Hepatocyte (in vitro differentiated cells): ENCODE results near the gene COL19A1.

Experiments
- EZH2phosphoT487 ChIP-seq: fragments of 200-600 bp; sonication (generic); IDR thresholded peaks from one replicate; pipeline ENCODE4 v1.6.1; 2018; ENCODE audit warnings: antibody characterized with exemption, mild to moderate bottlenecking, low read depth, moderate library complexity; ENCODE audit not compliant: unreplicated experiment, severe bottlenecking
- TF ChIP-seq, protein P1 (sequence below): fragments of 200-600 bp; sonication (generic); IDR thresholded peaks from 2 replicates; pipeline ENCODE4 v1.5.1; 2016; ENCODE audit warnings: antibody characterized with exemption, mild to moderate bottlenecking; ENCODE audit not compliant: poor library complexity

DNA sequence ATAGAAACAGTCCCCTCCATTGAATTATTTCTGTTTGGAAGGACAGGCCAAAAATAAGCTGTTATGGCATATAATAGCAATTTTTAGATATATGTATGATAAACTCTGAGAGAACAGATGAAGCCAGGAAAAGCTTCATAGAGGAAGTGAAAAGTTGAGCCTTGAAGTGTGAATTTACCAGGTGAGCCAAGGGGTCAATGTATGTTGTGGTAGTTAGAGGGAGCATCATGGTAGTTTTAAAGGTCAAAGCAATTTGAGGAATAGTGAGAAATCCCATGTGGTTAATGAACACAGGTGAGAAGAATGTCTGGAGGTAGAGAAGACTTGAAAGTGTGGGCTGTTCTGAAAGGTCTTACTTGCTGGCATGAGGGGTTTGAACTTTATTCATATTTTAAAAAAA is 47.0 kb downstream of the COL19A1 start:
- TF ChIP-seq, protein P1, sequence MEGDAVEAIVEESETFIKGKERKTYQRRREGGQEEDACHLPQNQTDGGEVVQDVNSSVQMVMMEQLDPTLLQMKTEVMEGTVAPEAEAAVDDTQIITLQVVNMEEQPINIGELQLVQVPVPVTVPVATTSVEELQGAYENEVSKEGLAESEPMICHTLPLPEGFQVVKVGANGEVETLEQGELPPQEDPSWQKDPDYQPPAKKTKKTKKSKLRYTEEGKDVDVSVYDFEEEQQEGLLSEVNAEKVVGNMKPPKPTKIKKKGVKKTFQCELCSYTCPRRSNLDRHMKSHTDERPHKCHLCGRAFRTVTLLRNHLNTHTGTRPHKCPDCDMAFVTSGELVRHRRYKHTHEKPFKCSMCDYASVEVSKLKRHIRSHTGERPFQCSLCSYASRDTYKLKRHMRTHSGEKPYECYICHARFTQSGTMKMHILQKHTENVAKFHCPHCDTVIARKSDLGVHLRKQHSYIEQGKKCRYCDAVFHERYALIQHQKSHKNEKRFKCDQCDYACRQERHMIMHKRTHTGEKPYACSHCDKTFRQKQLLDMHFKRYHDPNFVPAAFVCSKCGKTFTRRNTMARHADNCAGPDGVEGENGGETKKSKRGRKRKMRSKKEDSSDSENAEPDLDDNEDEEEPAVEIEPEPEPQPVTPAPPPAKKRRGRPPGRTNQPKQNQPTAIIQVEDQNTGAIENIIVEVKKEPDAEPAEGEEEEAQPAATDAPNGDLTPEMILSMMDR = no peak
- TF ChIP-seq EZH2phosphoT487 = no peak
